Measurements from ENCODE around the gene SCD5.

The SCD5 gene

GRCh38 chr4:82643994-82644733, 154.4 kb downstream of the SCD5 start:
- no peak for TF ChIP-seq TAF1 (IDR thresholded peaks at IDR 0.05; ENCODE audit: borderline replicate concordance, insufficient read depth, low read length)
- TF ChIP-seq SIN3A (IDR thresholded peaks at IDR 0.05; ENCODE audit: borderline replicate concordance, insufficient read depth, low read length): no peak
- TF ChIP-seq FOXP2 (optimal IDR thresholded peaks at IDR 0.05; ENCODE audit: borderline replicate concordance, extremely low read depth, extremely low read length, insufficient read depth): no peak
- TF ChIP-seq POLR2AphosphoS5 (IDR thresholded peaks at IDR 0.05; ENCODE audit: low read depth, low read length): no peak
- no peak for TF ChIP-seq REST (IDR thresholded peaks at IDR 0.05; ENCODE audit: insufficient read depth in 1 of 2, low read depth in 2 of 2, low read length in 2 of 2)

GRCh38 chr4:82642331-82642730, 156.3 kb downstream of the SCD5 start:
- no peak for TF ChIP-seq FOXP2 (optimal IDR thresholded peaks at IDR 0.05; ENCODE audit: borderline replicate concordance, extremely low read depth, extremely low read length, insufficient read depth)

GRCh38 chr4:82640540-82640939, 158.1 kb downstream of the SCD5 start:
- TF ChIP-seq REST (IDR thresholded peaks at IDR 0.05; ENCODE audit: insufficient read depth in 1 of 2, low read depth in 2 of 2, low read length in 2 of 2): no peak
- TF ChIP-seq TAF1 (IDR thresholded peaks at IDR 0.05; ENCODE audit: borderline replicate concordance, insufficient read depth, low read length): no peak
- no peak for TF ChIP-seq SIN3A (IDR thresholded peaks at IDR 0.05; ENCODE audit: borderline replicate concordance, insufficient read depth, low read length)
- TF ChIP-seq FOXP2 (optimal IDR thresholded peaks at IDR 0.05; ENCODE audit: borderline replicate concordance, extremely low read depth, extremely low read length, insufficient read depth): no peak
- no peak for TF ChIP-seq POLR2AphosphoS5 (IDR thresholded peaks at IDR 0.05; ENCODE audit: low read depth, low read length)

- no peak for TF ChIP-seq POLR2AphosphoS5 (IDR thresholded peaks at IDR 0.05; ENCODE audit: low read depth, low read length)
- TF ChIP-seq SIN3A (IDR thresholded peaks at IDR 0.05; ENCODE audit: borderline replicate concordance, insufficient read depth, low read length): no peak
- TF ChIP-seq TAF1 (IDR thresholded peaks at IDR 0.05; ENCODE audit: borderline replicate concordance, insufficient read depth, low read length): no peak
- TF ChIP-seq FOXP2 (optimal IDR thresholded peaks at IDR 0.05; ENCODE audit: borderline replicate concordance, extremely low read depth, extremely low read length, insufficient read depth): no peak
- TF ChIP-seq REST (IDR thresholded peaks at IDR 0.05; ENCODE audit: insufficient read depth in 1 of 2, low read depth in 2 of 2, low read length in 2 of 2): no peak
These were observed 158.6 kb downstream of the SCD5 start for GRCh38 chr4:82639971-82640370.

GRCh38 chr4:82638479-82638878, 160.1 kb downstream of the SCD5 start:
- TF ChIP-seq FOXP2 (optimal IDR thresholded peaks at IDR 0.05; ENCODE audit: borderline replicate concordance, extremely low read depth, extremely low read length, insufficient read depth): no peak
- TF ChIP-seq TAF1 (IDR thresholded peaks at IDR 0.05; ENCODE audit: borderline replicate concordance, insufficient read depth, low read length): no peak
- TF ChIP-seq SIN3A (IDR thresholded peaks at IDR 0.05; ENCODE audit: borderline replicate concordance, insufficient read depth, low read length): no peak
- no peak for TF ChIP-seq REST (IDR thresholded peaks at IDR 0.05; ENCODE audit: insufficient read depth in 1 of 2, low read depth in 2 of 2, low read length in 2 of 2)
- no peak for TF ChIP-seq POLR2AphosphoS5 (IDR thresholded peaks at IDR 0.05; ENCODE audit: low read depth, low read length)

All from PFSK-1 (cell line).